T-helper 22 cell (primary cell): Measurements from ENCODE around the gene MAPK8.
"Not testable (repeated sequence)": the region's sequence is repeated elsewhere in the genome, so short reads cannot be mapped to it uniquely, and the experiment has no call there.

ENCODE experiments used
- DNase-seq: peaks from one replicate; pipeline ENCODE4 v3.0.0-alpha.2; 2020; ENCODE audit warnings: low read depth

Gene MAPK8

GRCh38 chr10:48418189-48418788, 111.8 kb downstream of the MAPK8 start:
- no peak for DNase-seq

GRCh38 chr10:48419714-48420113, 113.2 kb downstream of the MAPK8 start:
- DNase-seq: no peak

GRCh38 chr10:48421862-48422261, 115.4 kb downstream of the MAPK8 start:
- not testable (repeated sequence) for DNase-seq

GRCh38 chr10:48423884-48424283, 117.4 kb downstream of the MAPK8 start:
- no peak for DNase-seq

- DNase-seq: no peak
Observed at GRCh38 chr10:48428896-48429295, 122.4 kb downstream of the MAPK8 start.

- DNase-seq: no peak
Observed at GRCh38 chr10:48429309-48429708, 122.8 kb downstream of the MAPK8 start.

GRCh38 chr10:48430402-48430993, 124.0 kb downstream of the MAPK8 start:
- DNase-seq: no peak

- no peak for DNase-seq
Observed at GRCh38 chr10:48431871-48432270, 125.4 kb downstream of the MAPK8 start.

- no peak for DNase-seq
Observed at GRCh38 chr10:48437546-48437945, 131.1 kb downstream of the MAPK8 start.

- no peak for DNase-seq
Observed at GRCh38 chr10:48439031-48439430, 132.6 kb downstream of the MAPK8 start.

GRCh38 chr10:48439581-48440041, 133.1 kb downstream of the MAPK8 start:
- DNase-seq: no peak

- DNase-seq: no peak
Observed at GRCh38 chr10:48440771-48441170, 134.3 kb downstream of the MAPK8 start.

GRCh38 chr10:48442090-48442808, 135.8 kb downstream of the MAPK8 start:
- DNase-seq: no peak

- DNase-seq: no peak
Observed at GRCh38 chr10:48442809-48443177, 136.3 kb downstream of the MAPK8 start.

GRCh38 chr10:48444266-48444665, 137.8 kb downstream of the MAPK8 start:
- DNase-seq: no peak

- DNase-seq: no peak
Observed at GRCh38 chr10:48444861-48445841, 138.7 kb downstream of the MAPK8 start.

GRCh38 chr10:48445932-48446331, 139.5 kb downstream of the MAPK8 start:
- DNase-seq: no peak

GRCh38 chr10:48446785-48447184, 140.3 kb downstream of the MAPK8 start:
- DNase-seq: no peak

GRCh38 chr10:48447356-48448215, 141.1 kb downstream of the MAPK8 start:
- DNase-seq: no peak

- DNase-seq: no peak
Observed at GRCh38 chr10:48448796-48449195, 142.3 kb downstream of the MAPK8 start.
